ENCODE results near the gene UCKL1.
A peak's percentile ranks its signal among the peaks of the same experiment; 100 is the strongest.

Gene UCKL1

GRCh38 chr20:63968928-63969760 lies 12.9 kb upstream of the UCKL1 start:
- no peaks in the 10 kb centered on the region for H3K9me3 ChIP-seq
- peak overlapping the region; percentile 74 for H3K4me3 ChIP-seq (ENCODE audit: low read depth, low read length)
- H3K4me1 ChIP-seq: no peaks in the 10 kb centered on the region
- H3K36me3 ChIP-seq: peaks cover 18% of the 10 kb centered on the region
- peak; percentile 25 for DNase-seq
- TF ChIP-seq CTCF (IDR thresholded peaks at IDR 0.05; ENCODE audit: low read depth, low read length): no peak
- H3K27me3 ChIP-seq: no peaks in the 10 kb centered on the region

- Histone ChIP-seq H3K9me3 (no peaks in the 10 kb centered on the region), H3K4me3 (ENCODE audit: low read depth, low read length) (peak overlapping the region; percentile 74), H3K27me3 (no peaks in the 10 kb centered on the region), H3K4me1 (no peaks in the 10 kb centered on the region), H3K36me3 (peaks cover 26% of the 10 kb centered on the region)
- TF ChIP-seq CTCF (IDR thresholded peaks at IDR 0.05; ENCODE audit: low read depth, low read length): no peak
- DNase-seq: no peak
These were observed 12.1 kb upstream of the UCKL1 start for GRCh38 chr20:63968136-63968927.

- H3K27me3 ChIP-seq: no peaks in the 10 kb centered on the region
- TF ChIP-seq CTCF (IDR thresholded peaks at IDR 0.05; ENCODE audit: low read depth, low read length): no peak
- no peaks in the 10 kb centered on the region for H3K4me1 ChIP-seq
- H3K36me3 ChIP-seq: peaks cover 33% of the 10 kb centered on the region
- no peak overlapping the region for H3K4me3 ChIP-seq (ENCODE audit: low read depth, low read length)
- no peak for DNase-seq
- no peaks in the 10 kb centered on the region for H3K9me3 ChIP-seq
These were observed 11.3 kb upstream of the UCKL1 start for GRCh38 chr20:63967330-63968135.

- H3K36me3 ChIP-seq: peaks cover 39% of the 10 kb centered on the region
- H3K4me3 ChIP-seq (ENCODE audit: low read depth, low read length): no peak overlapping the region
- H3K4me1 ChIP-seq: no peaks in the 10 kb centered on the region
- DNase-seq: no peak
- TF ChIP-seq CTCF (IDR thresholded peaks at IDR 0.05; ENCODE audit: low read depth, low read length): no peak
- no peaks in the 10 kb centered on the region for H3K9me3 ChIP-seq
- no peaks in the 10 kb centered on the region for H3K27me3 ChIP-seq
These were observed 10.7 kb upstream of the UCKL1 start for GRCh38 chr20:63966944-63967322.

GRCh38 chr20:63966172-63966943 lies 10.1 kb upstream of the UCKL1 start:
- H3K9me3 ChIP-seq: no peaks in the 10 kb centered on the region
- peak; percentile 6 for DNase-seq
- no peaks in the 10 kb centered on the region for H3K27me3 ChIP-seq
- no peak overlapping the region for H3K4me3 ChIP-seq (ENCODE audit: low read depth, low read length)
- peaks cover 44% of the 10 kb centered on the region for H3K36me3 ChIP-seq
- TF ChIP-seq CTCF (IDR thresholded peaks at IDR 0.05; ENCODE audit: low read depth, low read length): no peak
- no peaks in the 10 kb centered on the region for H3K4me1 ChIP-seq
